ENCODE measurements around the gene RNF146. TPM values are rescaled to one million over a fixed set of nuclear protein-coding genes. Genes with fewer than 3 reads are reported as not detected.

RNF146 gene
- total RNA-seq, 1 donor from 2014 or later: 33.9 TPM

Other genes with a start within 250 kb of the RNF146 start
- gene RSPO3, start 148.2 kb upstream of the RNF146 start, total RNA-seq: not detected in 2 replicates
- gene ECHDC1, start 76.7 kb downstream of the RNF146 start, total RNA-seq: 32.5 and 36.2 TPM in 2 replicates
- not detected in 2 replicates for gene KIAA0408, start 192.5 kb downstream of the RNF146 start, total RNA-seq

Data from lung microvascular endothelial cell (primary cell).